Mesendoderm (in vitro differentiated cells): ENCODE measurements around the gene CDC5L.
"Not testable (repeated sequence)": the region's sequence is repeated elsewhere in the genome, so short reads cannot be mapped to it uniquely, and the experiment has no call there.

Experiments
- DNase-seq: peaks from one replicate; pipeline ENCODE4 v3.0.0; 2013
- H2AK5ac ChIP-seq: 2 replicates; pipeline ENCODE4 v1.6.1; 2013; ENCODE audit warnings: low read length, inconsistent platforms
- H2BK120ac ChIP-seq: 2 replicates; pipeline ENCODE4 v1.6.1; 2013; ENCODE audit warnings: low read depth, mild to moderate bottlenecking, low read length, moderate library complexity, mixed read lengths
- H2BK15ac ChIP-seq: replicated peaks from 2 replicates; pipeline ENCODE4 v1.6.1; 2013; ENCODE audit warnings: low read depth, mild to moderate bottlenecking, moderate library complexity
- H2BK5ac ChIP-seq: 2 replicates; pipeline ENCODE4 v1.6.1; 2013; ENCODE audit warnings: low read length, inconsistent platforms
- H3K18ac ChIP-seq: 2 replicates; pipeline ENCODE4 v1.6.1; 2013; ENCODE audit warnings: mild to moderate bottlenecking, low read length, mixed read lengths
- H3K23ac ChIP-seq: one replicate; pipeline ENCODE4 v1.6.1; 2013; ENCODE audit warnings: low read length
- H3K27ac ChIP-seq: 2 replicates; pipeline ENCODE4 v1.5.1; 2013; ENCODE audit warnings: low read depth, mild to moderate bottlenecking, inconsistent platforms, low read length, moderate library complexity
- H3K27me3 ChIP-seq: 2 replicates; pipeline ENCODE4 v1.6.1; 2013; ENCODE audit warnings: low read length, control low read depth, mild to moderate bottlenecking, inconsistent platforms; ENCODE audit not compliant: insufficient read depth, poor library complexity
- H3K36me3 ChIP-seq: 2 replicates; pipeline ENCODE4 v1.6.1; 2013; ENCODE audit warnings: low read length, inconsistent platforms; ENCODE audit not compliant: control insufficient read depth, insufficient read depth
- H3K4ac ChIP-seq: one replicate; pipeline ENCODE4 v1.6.1; 2013; ENCODE audit warnings: low read depth, mild to moderate bottlenecking, low read length, moderate library complexity
- H3K4me1 ChIP-seq: 2 replicates; pipeline ENCODE4 v1.6.1; 2013; ENCODE audit warnings: low read depth, low read length, inconsistent platforms; ENCODE audit not compliant: control insufficient read depth
- H3K4me2 ChIP-seq: 2 replicates; pipeline ENCODE4 v1.6.1; 2013; ENCODE audit warnings: low read length
- H3K4me3 ChIP-seq: 2 replicates; pipeline ENCODE4 v1.5.1; 2013; ENCODE audit warnings: mild to moderate bottlenecking, low read length
- H3K56ac ChIP-seq: one replicate; pipeline ENCODE4 v1.6.1; 2013; ENCODE audit warnings: low read length
- H3K79me1 ChIP-seq: 2 replicates; pipeline ENCODE4 v1.6.1; 2013; ENCODE audit warnings: low read length, inconsistent platforms
- H3K79me2 ChIP-seq: 2 replicates; pipeline ENCODE4 v1.6.1; 2013; ENCODE audit warnings: mild to moderate bottlenecking, low read length; ENCODE audit not compliant: control insufficient read depth, insufficient read depth
- H3K9ac ChIP-seq: 2 replicates; pipeline ENCODE4 v1.6.1; 2013; ENCODE audit warnings: low read length, inconsistent platforms
- H4K5ac ChIP-seq: one replicate; pipeline ENCODE4 v1.6.1; 2013; ENCODE audit warnings: low read length
- H4K8ac ChIP-seq: one replicate; pipeline ENCODE4 v1.6.1; 2013; ENCODE audit warnings: low read depth, mild to moderate bottlenecking, control low read depth, low read length, moderate library complexity
- WGBS: extraction: QIAGEN DNeasy Blood & Tissue Kit; methylation state at CpG from one replicate; pipeline ENCODE4 v1.1.7; 2013; ENCODE audit warnings: low lambda C conversion rate, missing lambda C conversion rate; ENCODE audit not compliant: insufficient coverage; ENCODE audit errors: extremely low coverage; 5-methylcytosine and 5-hydroxymethylcytosine counted together

The CDC5L gene

DNA sequence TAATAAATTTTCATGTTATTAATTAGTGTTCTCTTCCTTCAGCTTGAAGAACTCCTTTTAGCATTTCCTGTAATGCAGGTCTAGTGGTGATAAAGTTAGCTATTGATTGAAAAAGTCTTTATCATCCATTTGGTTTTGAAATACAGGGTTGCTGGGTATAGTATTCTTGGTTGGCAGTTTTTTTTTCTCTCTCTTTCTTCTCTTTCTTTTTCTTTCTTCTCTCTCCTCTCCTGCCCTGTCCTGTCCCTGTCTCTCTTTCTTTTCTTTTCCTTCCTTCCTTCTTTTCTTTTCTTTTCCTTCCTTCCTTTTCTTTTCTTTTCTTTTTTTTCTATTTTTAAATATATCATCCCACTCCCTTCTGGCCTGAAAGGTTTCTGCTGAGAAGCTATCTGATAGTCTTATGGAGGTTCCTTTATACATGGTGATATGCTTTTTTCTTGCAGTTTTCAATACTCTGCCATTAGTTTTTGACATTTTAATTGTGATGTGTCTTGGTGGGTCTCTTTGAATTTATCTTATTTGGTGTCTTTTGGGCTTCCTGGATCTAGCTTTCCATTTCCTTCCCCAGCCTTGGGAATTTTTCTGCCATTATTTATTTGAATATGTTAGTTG is 55.4 kb downstream of the CDC5L start:
- H2BK120ac ChIP-seq = no peak overlapping the region
- H4K8ac ChIP-seq = no peak overlapping the region
- peaks cover 9% of the 10 kb centered on the region for H3K79me1 ChIP-seq
- H3K4me1 ChIP-seq = no peaks in the 10 kb centered on the region
- no peak overlapping the region for H3K4ac ChIP-seq
- H3K9ac ChIP-seq = no peak overlapping the region
- H3K36me3 ChIP-seq = no peaks in the 10 kb centered on the region
- H2AK5ac ChIP-seq = no peak overlapping the region
- H3K23ac ChIP-seq = no peak overlapping the region
- no peak overlapping the region for H3K56ac ChIP-seq
- H3K4me2 ChIP-seq = no peak overlapping the region
- no peak overlapping the region for H2BK5ac ChIP-seq
- no peaks in the 10 kb centered on the region for H3K79me2 ChIP-seq
- no peak overlapping the region for H3K27ac ChIP-seq
- H4K5ac ChIP-seq = no peak overlapping the region
- H3K4me3 ChIP-seq = no peak overlapping the region
- H3K18ac ChIP-seq = no peak overlapping the region
- H2BK15ac ChIP-seq = no peak overlapping the region
- H3K27me3 ChIP-seq = no peaks in the 10 kb centered on the region
- DNase-seq = no peak

DNA sequence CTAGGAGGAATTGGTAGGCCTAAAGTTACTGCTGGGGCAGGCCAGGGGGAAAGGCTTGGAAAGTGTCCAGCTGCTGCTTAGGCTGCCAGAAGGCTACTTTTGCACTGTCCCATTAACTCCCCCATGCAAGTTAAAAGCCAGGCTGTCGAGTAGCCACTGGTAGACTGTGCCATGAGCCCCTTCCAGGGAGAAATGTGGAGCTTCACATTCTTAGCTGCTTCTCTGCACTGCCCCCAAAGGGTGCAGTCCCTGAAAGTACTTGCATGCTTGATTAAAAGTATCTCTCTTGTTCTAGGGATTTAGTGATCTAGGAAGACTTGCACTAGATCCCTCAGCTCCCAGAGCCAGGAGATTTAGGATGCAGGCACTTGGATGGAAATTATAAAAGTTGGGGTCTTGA is 57.3 kb downstream of the CDC5L start:
- Histone ChIP-seq H2BK120ac (no peak overlapping the region), H3K23ac (no peak overlapping the region), H3K27ac (no peak overlapping the region), H3K9ac (no peak overlapping the region), H4K8ac (no peak overlapping the region), H3K79me2 (no peaks in the 10 kb centered on the region), H2BK5ac (no peak overlapping the region), H2BK15ac (no peak overlapping the region), H2AK5ac (no peak overlapping the region), H3K4me1 (no peaks in the 10 kb centered on the region), H3K4me3 (no peak overlapping the region), H3K36me3 (no peaks in the 10 kb centered on the region), H3K18ac (no peak overlapping the region), H4K5ac (no peak overlapping the region), H3K4ac (no peak overlapping the region), H3K27me3 (no peaks in the 10 kb centered on the region), H3K56ac (no peak overlapping the region), H3K79me1 (peaks cover 9% of the 10 kb centered on the region), H3K4me2 (no peak overlapping the region)
- no peak for DNase-seq
- no CpG with 5 or more reads among the region's 1 CpG for WGBS

DNA sequence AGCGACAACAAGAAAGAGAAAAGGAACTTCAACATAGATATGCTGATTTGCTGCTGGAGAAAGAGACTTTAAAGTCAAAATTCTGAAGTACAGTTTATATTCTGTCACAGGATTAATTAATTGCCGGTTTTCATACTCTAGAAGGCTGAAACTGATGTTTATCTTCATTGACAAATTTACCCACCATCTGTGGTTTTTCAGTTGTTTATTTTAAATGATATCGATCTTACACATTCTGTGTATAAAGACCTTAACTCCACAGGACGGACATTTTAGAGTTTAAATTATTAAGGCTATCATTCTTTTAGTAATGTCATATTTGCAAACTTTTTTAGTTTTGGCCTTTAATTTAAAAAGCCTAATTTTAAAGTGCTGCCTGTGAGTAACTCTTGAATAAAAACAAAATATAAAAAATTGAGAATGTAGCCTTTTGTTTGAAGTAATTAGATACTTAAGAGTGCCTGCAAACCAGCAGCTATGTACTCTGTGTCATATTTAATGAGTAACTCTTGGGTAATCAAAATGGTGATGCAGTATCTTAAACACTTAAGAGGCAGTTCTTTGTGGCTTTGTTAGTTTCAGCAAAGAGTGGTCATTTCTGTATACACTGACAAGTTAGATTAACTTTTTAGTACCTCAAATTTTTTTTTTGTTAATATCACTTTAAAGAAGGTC is 59.3 kb downstream of the CDC5L start:
- Histone ChIP-seq H4K8ac (no peak overlapping the region), H3K18ac (no peak overlapping the region), H3K27ac (no peak overlapping the region), H3K56ac (no peak overlapping the region), H3K4me1 (no peaks in the 10 kb centered on the region), H3K36me3 (no peaks in the 10 kb centered on the region), H4K5ac (no peak overlapping the region), H3K4ac (no peak overlapping the region), H3K79me1 (peaks cover 9% of the 10 kb centered on the region), H3K27me3 (no peaks in the 10 kb centered on the region), H3K9ac (no peak overlapping the region), H2AK5ac (no peak overlapping the region), H2BK5ac (no peak overlapping the region), H3K4me3 (no peak overlapping the region), H3K79me2 (no peaks in the 10 kb centered on the region), H2BK120ac (no peak overlapping the region), H3K23ac (no peak overlapping the region), H3K4me2 (no peak overlapping the region), H2BK15ac (no peak overlapping the region)
- WGBS = no CpG with 5 or more reads among the region's 4 CpGs
- DNase-seq = no peak

DNA sequence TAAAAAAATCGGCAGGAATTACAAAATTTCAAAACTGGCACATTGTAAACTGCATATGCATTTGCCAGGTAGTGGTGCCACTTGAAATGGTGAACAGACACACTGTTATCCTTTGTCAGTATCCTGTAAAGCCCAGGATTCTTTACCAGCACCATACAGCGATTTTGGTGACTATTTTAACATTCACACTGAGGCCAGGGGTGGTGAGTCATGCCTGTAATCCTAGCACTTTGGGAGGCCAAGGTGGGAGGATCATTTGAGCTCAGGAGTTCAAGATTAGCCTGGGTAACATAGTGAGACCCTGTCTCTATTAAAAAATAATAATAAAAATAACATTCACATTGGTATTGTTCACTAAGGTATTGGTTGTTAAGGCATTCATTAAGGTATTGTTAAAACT is 61.7 kb downstream of the CDC5L start:
- WGBS = no CpG with 5 or more reads among the region's 2 CpGs
- H3K79me2 ChIP-seq, H2BK15ac ChIP-seq, H3K27me3 ChIP-seq, H3K23ac ChIP-seq, H3K36me3 ChIP-seq, H3K27ac ChIP-seq, H3K4ac ChIP-seq, H4K5ac ChIP-seq, H3K4me3 ChIP-seq, H3K18ac ChIP-seq, H3K9ac ChIP-seq, H2BK120ac ChIP-seq, H3K56ac ChIP-seq, H3K4me1 ChIP-seq, H4K8ac ChIP-seq, H2BK5ac ChIP-seq, H3K79me1 ChIP-seq, H2AK5ac ChIP-seq, H3K4me2 ChIP-seq: not testable (repeated sequence)
- DNase-seq = peak; percentile 18

DNA sequence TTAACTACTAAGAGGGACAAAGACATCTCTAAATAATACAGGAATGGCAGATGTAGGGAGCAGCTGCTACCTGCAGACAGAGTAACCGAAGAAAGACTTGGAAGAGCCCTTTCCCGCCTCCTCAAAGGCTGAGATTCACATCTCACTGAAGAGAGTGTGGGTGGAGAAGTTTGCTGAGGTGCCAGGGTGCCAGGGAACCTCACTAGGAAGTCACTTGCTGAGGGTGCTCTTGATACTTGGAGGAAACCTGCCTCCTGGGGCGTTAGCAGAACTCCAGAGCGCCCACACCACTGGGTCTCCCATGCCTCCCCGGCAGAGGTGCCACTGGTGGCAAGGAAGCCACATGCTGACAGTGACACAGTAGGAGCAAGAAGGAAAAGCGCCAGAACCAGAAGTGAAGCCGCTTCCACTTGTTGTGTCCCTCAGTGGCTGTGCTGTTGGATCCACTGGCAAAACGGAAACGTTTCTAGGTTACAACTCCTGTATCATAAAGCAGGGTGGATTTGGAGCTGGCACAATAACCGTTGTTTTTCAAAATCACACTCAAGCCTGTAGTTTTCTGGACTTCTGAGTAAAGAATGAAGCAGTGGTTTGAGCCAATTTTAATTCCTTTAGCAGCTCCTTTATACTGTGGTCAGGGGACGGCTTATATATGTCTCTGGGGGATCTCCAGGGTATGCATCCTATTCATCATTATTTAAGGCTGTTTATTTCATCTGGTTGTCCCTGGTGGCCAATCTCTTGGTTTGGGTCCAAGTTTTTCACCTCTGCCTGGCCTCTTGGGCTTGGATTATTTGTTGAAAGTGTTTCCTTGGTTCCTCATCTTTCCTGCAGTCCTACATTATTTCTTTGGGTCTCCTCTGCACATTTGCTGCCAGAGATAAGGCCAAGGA is 64.5 kb downstream of the CDC5L start:
- Histone ChIP-seq H3K4me1 (peaks cover 2% of the 10 kb centered on the region), H3K56ac (no peak overlapping the region), H3K9ac (no peak overlapping the region), H4K5ac (no peak overlapping the region), H3K23ac (no peak overlapping the region), H2BK15ac (no peak overlapping the region), H4K8ac (no peak overlapping the region), H3K27ac (no peak overlapping the region), H2BK120ac (no peak overlapping the region), H3K18ac (no peak overlapping the region), H3K79me2 (no peaks in the 10 kb centered on the region), H3K4me2 (no peak overlapping the region), H3K4me3 (no peak overlapping the region), H3K4ac (no peak overlapping the region), H3K79me1 (no peaks in the 10 kb centered on the region), H2AK5ac (no peak overlapping the region), H3K36me3 (no peaks in the 10 kb centered on the region), H3K27me3 (no peaks in the 10 kb centered on the region), H2BK5ac (no peak overlapping the region)
- no CpG with 5 or more reads among the region's 11 CpGs for WGBS
- DNase-seq = no peak
